Fibroblast of peridontal ligament (primary cell): ENCODE results near the gene RIPPLY3.
"Not testable (repeated sequence)": the region's sequence is repeated elsewhere in the genome, so short reads cannot be mapped to it uniquely, and the experiment has no call there.

ENCODE experiments used
- DNase-seq: peaks from one replicate; pipeline ENCODE4 v3.0.0-alpha.2; 2010; ENCODE audit errors: extremely low read depth

The RIPPLY3 gene

GRCh38 chr21:37017951-37018679, 11.6 kb downstream of the RIPPLY3 start:
- DNase-seq: no peak

GRCh38 chr21:37026499-37026898, 20.0 kb downstream of the RIPPLY3 start:
- no peak for DNase-seq

GRCh38 chr21:37028570-37028969, 22.1 kb downstream of the RIPPLY3 start:
- peak; percentile 29 for DNase-seq

DNA sequence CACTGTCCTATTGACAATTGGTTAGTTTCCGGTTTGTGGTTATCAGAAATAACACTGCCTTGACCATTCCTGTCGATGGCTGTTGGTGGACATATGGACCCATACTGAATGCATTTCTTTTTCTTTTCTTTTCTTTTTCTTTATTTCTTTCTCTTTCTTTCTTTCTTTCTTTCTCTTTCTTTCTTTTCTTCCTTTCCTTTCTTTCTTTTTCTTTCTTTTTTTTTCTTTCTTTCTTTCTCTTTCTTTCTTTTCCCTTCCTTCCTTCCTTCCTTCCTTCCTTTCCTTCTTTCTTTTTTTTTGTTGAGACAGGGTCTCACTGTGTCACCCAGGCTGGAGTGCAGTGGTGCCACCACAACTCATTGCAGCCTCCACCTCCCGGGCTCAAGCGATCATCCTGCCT, 24.4 kb downstream of the RIPPLY3 start:
- DNase-seq: no peak

GRCh38 chr21:37032293-37032692, 25.8 kb downstream of the RIPPLY3 start:
- no peak for DNase-seq

DNA sequence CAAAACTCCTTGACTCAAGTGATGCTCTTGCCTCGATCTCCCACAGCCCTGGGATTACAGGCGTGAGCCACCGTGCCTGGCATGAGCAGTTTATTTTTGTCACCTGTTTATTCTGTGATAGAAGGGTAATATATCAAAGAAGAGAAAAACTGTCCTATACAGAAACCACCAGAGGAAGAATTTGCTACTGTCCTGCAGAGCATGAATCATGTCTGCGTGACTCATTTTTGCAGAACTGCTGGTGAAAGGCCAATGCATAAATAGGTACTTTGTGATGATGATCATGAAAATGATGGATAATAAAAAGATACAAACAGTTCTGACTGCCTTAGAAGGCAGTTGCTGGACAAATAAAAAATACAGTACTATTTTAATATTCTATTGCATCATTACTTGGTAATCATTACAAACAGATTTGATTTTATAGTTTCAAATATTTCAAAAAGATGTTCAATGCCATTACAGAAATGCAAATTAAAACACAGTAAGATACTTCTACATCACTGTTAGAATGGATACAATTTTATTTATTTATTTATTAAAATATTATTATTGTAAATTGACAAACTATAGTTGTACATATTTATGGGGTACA, 26.5 kb downstream of the RIPPLY3 start:
- DNase-seq: peak; percentile 60

DNA sequence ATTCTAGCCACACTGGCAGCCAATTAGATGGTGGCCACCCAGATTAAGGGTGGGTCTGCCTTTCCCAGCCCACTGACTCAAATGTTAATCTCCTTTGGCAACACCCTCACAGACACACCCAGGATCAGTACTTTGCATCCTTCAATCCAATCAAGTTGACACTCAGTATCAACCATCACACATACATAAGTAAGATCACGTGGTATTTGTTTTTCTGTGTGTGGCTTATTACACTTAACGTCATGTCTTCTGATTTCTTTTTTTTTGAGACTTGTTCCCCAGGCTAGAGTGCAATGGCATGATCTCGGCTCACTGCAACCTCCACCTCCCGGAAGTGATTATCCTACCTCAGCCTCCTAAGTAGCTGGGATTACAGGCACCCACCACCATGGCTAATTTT, 27.9 kb downstream of the RIPPLY3 start:
- not testable (repeated sequence) for DNase-seq

DNA sequence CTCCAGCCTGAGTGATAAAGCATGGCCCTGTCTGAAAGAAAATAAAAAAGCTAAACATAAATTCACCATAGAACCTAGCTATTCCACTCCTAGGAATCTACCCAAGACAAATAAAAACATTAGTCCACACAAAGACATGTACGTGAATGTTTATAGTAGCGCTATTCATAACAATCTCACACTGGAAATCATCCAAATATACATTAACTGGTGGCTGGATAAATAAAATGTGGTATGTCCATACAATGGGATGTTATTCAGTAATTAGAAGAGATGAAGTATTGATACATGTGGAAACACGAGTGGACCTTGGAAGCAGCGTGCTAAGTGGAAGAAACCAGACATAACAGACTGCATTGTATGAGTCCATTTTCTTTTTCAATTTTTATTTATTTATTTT, 29.7 kb downstream of the RIPPLY3 start:
- DNase-seq: no peak

DNA sequence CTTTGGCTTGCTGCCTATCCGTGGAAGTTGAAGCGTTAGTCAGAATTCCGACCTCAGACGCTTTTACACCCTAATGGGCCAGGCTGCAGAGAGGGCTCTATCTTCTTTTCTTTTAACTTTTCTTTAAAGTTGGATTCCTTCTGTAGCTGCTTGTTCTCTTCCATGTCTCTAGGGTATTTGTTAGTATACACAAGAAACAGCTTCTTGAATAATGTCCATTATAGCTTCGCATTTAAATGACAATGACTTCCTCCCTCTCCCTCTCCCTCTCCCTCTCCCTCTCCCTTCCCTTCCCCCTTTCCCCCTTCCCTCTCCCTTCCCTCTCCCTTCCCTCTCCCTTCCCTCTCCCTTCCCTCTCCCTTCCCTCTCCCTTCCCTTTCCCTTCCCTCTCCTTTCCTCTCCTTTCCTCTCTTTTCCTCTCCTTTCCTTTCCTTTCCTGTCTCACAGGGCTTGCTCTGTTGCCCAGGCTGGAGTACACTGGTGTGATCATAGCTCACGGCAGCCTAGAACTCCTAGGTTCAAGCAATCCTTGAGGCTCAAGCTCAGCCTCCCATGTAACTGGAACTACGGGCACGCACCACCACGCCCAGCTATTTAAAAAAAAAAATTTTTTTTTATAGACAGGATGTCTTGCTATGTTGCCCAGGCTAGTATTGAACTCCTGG, 33.0 kb downstream of the RIPPLY3 start:
- DNase-seq: peak; percentile 33

DNA sequence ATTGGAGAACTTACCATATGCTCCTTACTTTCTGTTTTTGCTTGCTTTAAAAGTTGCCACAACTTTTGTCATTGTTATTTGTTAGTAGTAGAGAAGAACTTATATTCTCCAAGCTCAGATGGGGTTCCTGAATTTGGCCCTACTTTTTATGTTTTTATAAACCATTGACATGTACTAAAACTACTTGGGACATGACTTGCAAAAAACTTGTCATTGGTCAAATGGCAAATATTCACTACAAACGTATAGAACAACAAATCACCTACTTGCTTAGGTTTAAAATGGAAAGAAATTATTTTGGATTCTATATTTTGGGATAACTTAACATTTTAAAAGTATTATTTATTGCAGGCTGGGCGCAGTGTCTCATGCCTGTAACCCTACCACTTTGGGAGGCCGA, 33.7 kb downstream of the RIPPLY3 start:
- DNase-seq: no peak

DNA sequence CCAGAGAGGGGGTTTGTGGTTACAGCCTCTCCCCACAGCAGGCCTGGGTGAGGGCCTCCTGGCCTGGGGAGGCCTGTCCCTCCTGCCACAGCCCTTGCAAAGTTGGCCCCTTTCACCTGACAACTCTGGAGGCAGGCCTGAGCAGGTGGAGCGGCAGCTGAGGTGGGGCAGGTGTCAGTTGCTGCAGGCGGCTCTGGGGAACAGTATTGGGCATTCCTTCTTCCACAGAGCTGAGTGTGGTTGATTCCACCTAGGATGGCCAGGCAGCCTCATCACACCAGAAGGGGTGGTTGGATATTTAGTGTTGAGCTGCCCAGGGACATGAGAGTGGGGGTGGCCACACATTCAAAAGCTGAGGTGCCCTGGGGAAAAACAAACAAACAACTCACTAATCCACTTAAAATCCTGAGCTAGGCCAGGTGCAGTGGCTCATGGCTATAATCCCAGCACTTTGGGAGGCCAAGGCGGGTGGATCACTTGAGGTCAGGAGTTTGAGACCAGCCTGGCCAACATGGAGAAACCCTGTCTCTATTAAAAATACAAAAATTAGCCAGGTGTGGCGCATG, 35.3 kb downstream of the RIPPLY3 start:
- DNase-seq: no peak

GRCh38 chr21:37043818-37044217, 37.3 kb downstream of the RIPPLY3 start:
- DNase-seq: no peak

DNA sequence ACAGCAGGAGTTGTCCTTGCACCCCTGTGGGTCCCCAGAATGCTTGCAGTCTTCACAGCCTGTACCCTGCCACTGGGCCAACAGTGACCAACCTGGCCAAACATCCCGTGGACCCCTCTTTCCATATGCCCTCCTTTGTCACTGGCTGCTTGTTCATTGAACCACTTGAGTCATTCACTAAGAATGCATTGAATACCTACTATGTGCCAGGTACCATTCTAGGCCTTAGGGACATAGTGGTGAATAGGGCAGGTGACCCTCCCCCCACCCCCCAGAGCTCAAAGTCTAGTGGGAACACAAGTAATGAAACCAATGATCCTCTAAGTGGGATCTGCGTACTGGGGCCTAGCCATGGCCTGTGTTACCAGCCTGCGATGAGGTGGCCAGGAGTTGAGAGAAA, 38.1 kb downstream of the RIPPLY3 start:
- no peak for DNase-seq

GRCh38 chr21:37045149-37045548, 38.6 kb downstream of the RIPPLY3 start:
- no peak for DNase-seq

DNA sequence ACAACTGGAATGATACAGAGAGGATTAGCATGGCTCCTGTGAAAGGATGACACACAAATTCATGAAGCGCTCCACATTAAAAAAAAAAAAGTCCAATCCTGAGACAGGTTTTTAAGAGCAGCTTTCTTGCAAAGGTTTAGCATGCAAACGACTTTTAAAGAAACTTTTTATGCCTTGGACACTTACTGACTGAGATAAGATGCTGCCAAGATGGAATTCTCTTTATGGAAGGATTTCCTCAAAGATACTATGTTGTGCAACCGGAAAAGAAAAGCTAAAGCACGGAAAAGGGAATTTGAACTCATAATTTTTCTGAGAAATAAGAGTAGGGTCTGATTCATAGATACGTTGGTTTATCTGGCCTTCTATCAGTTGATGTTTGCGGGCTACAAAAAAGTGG, 39.1 kb downstream of the RIPPLY3 start:
- DNase-seq: no peak

GRCh38 chr21:37047079-37047478, 40.6 kb downstream of the RIPPLY3 start:
- DNase-seq: no peak

- DNase-seq: not testable (repeated sequence)
Measured at GRCh38 chr21:37049741-37050140, 43.2 kb downstream of the RIPPLY3 start.

GRCh38 chr21:37055271-37055855, 48.9 kb downstream of the RIPPLY3 start:
- DNase-seq: no peak

GRCh38 chr21:37057614-37058013, 51.1 kb downstream of the RIPPLY3 start:
- DNase-seq: no peak

DNA sequence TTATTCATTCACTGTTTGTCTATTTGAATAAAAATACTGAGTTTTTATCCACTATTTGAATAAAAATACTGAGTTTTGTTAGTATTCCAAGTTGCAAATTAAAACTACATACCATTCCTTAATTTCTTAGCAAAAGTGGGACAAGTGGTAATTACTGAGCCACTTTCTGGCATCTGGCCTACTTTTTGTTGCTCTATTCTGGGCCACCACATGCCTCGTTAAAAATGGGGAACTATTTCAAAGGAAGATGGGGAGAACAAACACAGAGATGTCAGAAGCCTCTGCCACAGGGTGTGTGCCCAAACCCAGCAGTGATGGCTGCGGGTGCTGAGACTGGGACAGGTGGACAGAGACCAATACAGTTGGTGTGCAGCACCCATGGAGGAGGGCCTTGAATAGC, 51.8 kb downstream of the RIPPLY3 start:
- DNase-seq: no peak

- no peak for DNase-seq
Measured at GRCh38 chr21:37059181-37059580, 52.7 kb downstream of the RIPPLY3 start.

- DNase-seq: peak; percentile 97
Measured at GRCh38 chr21:37060296-37060695, 53.8 kb downstream of the RIPPLY3 start.
